ENCODE measurements around the gene INPP5A. TPM values are rescaled to one million over a fixed set of nuclear protein-coding genes. Genes with fewer than 3 reads are reported as not detected.

Gene INPP5A
- total RNA-seq, 1 experiment from 2014 or later: 12.3 TPM

GRCh38 chr10:132564249-132564605 lies 26.6 kb downstream of the INPP5A start:
- ChIA-PET CTCF (no interaction called here), RAD21 (ENCODE audit: low non-redundant PET in 1 of 2, low total read pairs in 2 of 2, uncharacterized antibody in 2 of 2, unreplicated experiment in 2 of 2) (no interaction called here), POLR2A (no interaction called here)
- Histone ChIP-seq H2AFZ (ENCODE audit: low read depth, low read length, poor library complexity, severe bottlenecking) (no peak overlapping the region), H3K9me2 (ENCODE audit: insufficient read depth) (no peaks in the 10 kb centered on the region), H3K9me3 (ENCODE audit: control insufficient read depth in 1 of 2, insufficient read depth in 1 of 2, low read depth in 1 of 2, low read length in 2 of 2) (no peaks in the 10 kb centered on the region), H3K4me3 (replicated peaks in 1 of 2; ENCODE audit: low read depth in 1 of 2, low read length in 2 of 2) (no peak overlapping the region), H3K36me3 (ENCODE audit: control insufficient read depth in 1 of 2, insufficient read depth in 2 of 2, low read length in 2 of 2) (no peaks in the 10 kb centered on the region), H3K4me1 (ENCODE audit: control insufficient read depth in 1 of 2, insufficient read depth in 2 of 2, low read length in 2 of 2) (no peaks in the 10 kb centered on the region), H3K27ac (ENCODE audit: low read depth, low read length) (no peak overlapping the region), H4K20me1 (ENCODE audit: insufficient read depth) (no peaks in the 10 kb centered on the region), H3K79me2 (ENCODE audit: insufficient read depth, low read length) (no peaks in the 10 kb centered on the region), H3K4me2 (ENCODE audit: low read length) (no peak overlapping the region), H3K9ac (ENCODE audit: low read length) (no peak overlapping the region), H3K27me3 (ENCODE audit: insufficient read depth, low read length) (no peaks in the 10 kb centered on the region)
- TF ChIP-seq SIN3A (IDR thresholded peaks at IDR 0.05; ENCODE audit: low read depth) (no peak), ZFX (IDR thresholded peaks at IDR 0.05) (no peak), POLR2A (IDR thresholded peaks at IDR 0.05; ENCODE audit: borderline replicate concordance, extremely low read depth, insufficient read depth, insufficient read length) (no peak), CTCF (IDR thresholded peaks at IDR 0.05 in 2 of 3, conservative IDR thresholded peaks at IDR 0.05 in 1 of 3; ENCODE audit: borderline replicate concordance in 1 of 3, insufficient read depth in 1 of 3, low read depth in 2 of 3, low read length in 2 of 3) (no peak), ATF3 (IDR thresholded peaks at IDR 0.05) (no peak), EZH2phosphoT487 (IDR thresholded peaks at IDR 0.05; ENCODE audit: borderline replicate concordance) (no peak), FOSL1 (IDR thresholded peaks at IDR 0.05; ENCODE audit: low read depth) (no peak), RAD21 (IDR thresholded peaks at IDR 0.05; ENCODE audit: low read depth) (no peak), ZBTB33 (IDR thresholded peaks at IDR 0.05; ENCODE audit: extremely low read depth, insufficient replicate concordance, low read length) (no peak), SRF (IDR thresholded peaks at IDR 0.05; ENCODE audit: low read depth) (no peak), JUND (IDR thresholded peaks at IDR 0.05) (no peak), ELF1 (IDR thresholded peaks at IDR 0.05; ENCODE audit: borderline replicate concordance, low read depth) (no peak), CBX3 (IDR thresholded peaks at IDR 0.05; ENCODE audit: low read depth) (no peak), SP1 (IDR thresholded peaks at IDR 0.05; ENCODE audit: low read depth) (no peak), MAX (IDR thresholded peaks at IDR 0.05) (no peak), REST (IDR thresholded peaks at IDR 0.05; ENCODE audit: low read depth) (no peak), ZNF274 (IDR thresholded peaks at IDR 0.05; ENCODE audit: low read depth, low read length) (no peak), TCF7L2 (IDR thresholded peaks at IDR 0.05; ENCODE audit: borderline replicate concordance, extremely low read depth, insufficient read depth, insufficient read length) (no peak), EGR1 (IDR thresholded peaks at IDR 0.05; ENCODE audit: low read depth) (no peak), YY1 (IDR thresholded peaks at IDR 0.05; ENCODE audit: extremely low read depth, insufficient replicate concordance, low read depth, low read length) (no peak)
- ATAC-seq (no peak), DNase-seq (ENCODE audit: low read depth, low spot score) (no peak)
- intact Hi-C loops (cut with micrococcal nuclease): no loop called here
- no TSS peak for BruUV-seq (replicated peaks)
